Measurements from ENCODE around the gene MC1R. TPM values are rescaled to one million over a fixed set of nuclear protein-coding genes. Genes with fewer than 3 reads are reported as not detected.

Gene MC1R
- total RNA-seq, 2 donors from 2014 or later, result 3.4 to 4.8 TPM

DNA sequence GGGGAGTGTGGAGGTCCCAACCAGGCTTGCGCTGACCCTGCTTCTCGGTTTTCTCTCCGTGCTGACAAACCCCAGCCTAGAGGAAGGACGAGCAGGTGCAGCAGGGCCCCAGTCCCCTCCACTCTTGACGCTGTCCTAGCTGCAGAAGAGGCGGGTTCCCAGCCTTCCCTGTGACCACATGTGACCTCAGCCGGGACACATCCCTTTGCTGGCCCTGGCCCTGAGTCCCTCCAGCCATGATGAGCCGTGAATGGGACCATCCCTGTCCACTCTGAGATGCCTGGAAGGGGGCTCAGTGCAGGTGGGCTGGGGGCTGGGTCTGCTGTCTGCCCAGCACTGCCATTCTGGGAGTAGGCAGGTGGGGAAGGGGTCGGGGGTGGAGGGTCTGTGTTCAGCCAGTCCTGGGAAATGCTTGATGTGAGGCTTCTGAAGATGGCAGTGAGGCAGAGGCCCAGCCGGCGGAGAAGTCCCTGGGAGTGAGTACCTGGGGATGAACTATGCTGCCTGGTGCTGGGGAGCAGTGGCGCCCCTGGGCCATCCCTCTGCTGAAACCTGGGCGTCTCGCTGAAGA is 2.6 kb downstream of the MC1R start:
- Mint-ChIP-seq H3K27ac (no peak overlapping the region), H3K36me3 (ENCODE audit: low read depth) (no peaks in the 10 kb centered on the region), H3K4me3 (peak overlapping the region; percentile 79), H3K27me3 (ENCODE audit: insufficient read depth) (peaks cover 37% of the 10 kb centered on the region), H3K9me3 (no peaks in the 10 kb centered on the region), H3K4me1 (peaks cover 14% of the 10 kb centered on the region)
- Histone ChIP-seq H3K27ac (ENCODE audit: low read depth, low read length) (peak overlapping the region; percentile 93), H3K9ac (ENCODE audit: extremely low read depth, low read length, poor library complexity, severe bottlenecking) (no peak overlapping the region), H3K27me3 (ENCODE audit: control insufficient read depth, insufficient read depth, low read length, poor library complexity, severe bottlenecking) (no peaks in the 10 kb centered on the region), H3K36me3 (ENCODE audit: control insufficient read depth, insufficient read depth, low read length) (no peaks in the 10 kb centered on the region), H3K4me1 (ENCODE audit: control insufficient read depth, insufficient read depth, low read length) (no peaks in the 10 kb centered on the region), H3K9me3 (ENCODE audit: control insufficient read depth, low read length) (no peaks in the 10 kb centered on the region), H3K4me3 (ENCODE audit: low read length) (peak overlapping the region; percentile 88)
- peak; percentile 72 for DNase-seq
- WGBS, 2 experiments (ENCODE audit: insufficient coverage in 1 of 2, insufficient read length in 1 of 2), result 50 to 64% methylated on average over 12 to 14 of the region's 14 CpGs
- TF ChIP-seq, protein P1, sequence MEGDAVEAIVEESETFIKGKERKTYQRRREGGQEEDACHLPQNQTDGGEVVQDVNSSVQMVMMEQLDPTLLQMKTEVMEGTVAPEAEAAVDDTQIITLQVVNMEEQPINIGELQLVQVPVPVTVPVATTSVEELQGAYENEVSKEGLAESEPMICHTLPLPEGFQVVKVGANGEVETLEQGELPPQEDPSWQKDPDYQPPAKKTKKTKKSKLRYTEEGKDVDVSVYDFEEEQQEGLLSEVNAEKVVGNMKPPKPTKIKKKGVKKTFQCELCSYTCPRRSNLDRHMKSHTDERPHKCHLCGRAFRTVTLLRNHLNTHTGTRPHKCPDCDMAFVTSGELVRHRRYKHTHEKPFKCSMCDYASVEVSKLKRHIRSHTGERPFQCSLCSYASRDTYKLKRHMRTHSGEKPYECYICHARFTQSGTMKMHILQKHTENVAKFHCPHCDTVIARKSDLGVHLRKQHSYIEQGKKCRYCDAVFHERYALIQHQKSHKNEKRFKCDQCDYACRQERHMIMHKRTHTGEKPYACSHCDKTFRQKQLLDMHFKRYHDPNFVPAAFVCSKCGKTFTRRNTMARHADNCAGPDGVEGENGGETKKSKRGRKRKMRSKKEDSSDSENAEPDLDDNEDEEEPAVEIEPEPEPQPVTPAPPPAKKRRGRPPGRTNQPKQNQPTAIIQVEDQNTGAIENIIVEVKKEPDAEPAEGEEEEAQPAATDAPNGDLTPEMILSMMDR (conservative IDR thresholded peaks at IDR 0.05), result no peak

DNA sequence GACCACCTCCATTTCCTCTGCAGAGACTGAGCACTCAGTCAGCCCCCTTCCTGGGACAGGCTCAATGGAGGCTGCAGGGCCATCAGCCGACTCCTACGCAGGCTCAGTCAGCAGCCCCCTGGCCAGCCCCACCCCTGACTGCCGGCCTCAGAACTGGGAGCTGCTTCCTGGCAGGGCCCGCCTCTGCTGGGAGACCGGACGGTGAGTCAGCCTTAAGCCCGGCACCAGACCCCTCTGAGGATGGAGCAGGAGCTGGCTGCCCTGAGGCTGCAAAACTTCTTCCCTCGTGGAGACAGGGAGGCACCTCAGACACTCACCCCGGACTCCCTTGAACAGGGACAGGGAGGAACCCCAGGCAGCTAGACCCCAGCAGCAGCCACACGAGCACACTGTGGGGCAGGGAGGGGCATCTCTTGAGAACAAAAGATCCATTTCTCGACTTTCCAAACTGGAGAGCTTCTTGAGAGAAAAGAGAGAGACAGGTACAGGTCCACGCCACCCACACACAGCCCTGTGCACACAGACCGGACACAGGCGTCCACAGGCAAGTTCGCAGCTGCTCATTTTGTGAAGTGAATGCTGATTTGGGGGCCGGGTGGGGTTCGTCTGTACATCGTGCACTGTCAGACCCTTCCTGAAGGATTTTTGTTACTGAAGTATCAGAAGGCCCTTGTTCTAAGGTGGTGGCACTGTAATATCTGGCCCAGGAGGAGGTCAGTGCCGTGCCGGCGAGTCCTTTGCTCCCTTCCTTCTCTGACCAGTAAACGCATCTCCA is 3.2 kb downstream of the MC1R start:
- peak; percentile 89 for DNase-seq
- H3K27me3 ChIP-seq (ENCODE audit: control insufficient read depth, insufficient read depth, low read length, poor library complexity, severe bottlenecking), result no peaks in the 10 kb centered on the region
- 9% methylated on average over 10 to 22 of the region's 22 CpGs for WGBS, 2 experiments (ENCODE audit: insufficient coverage in 1 of 2, insufficient read length in 1 of 2)
- Mint-ChIP-seq H3K27me3 (ENCODE audit: insufficient read depth) (peaks cover 37% of the 10 kb centered on the region), H3K9me3 (no peaks in the 10 kb centered on the region), H3K36me3 (ENCODE audit: low read depth) (no peaks in the 10 kb centered on the region), H3K4me3 (peak overlapping the region; percentile 79), H3K27ac (peak overlapping the region; percentile 92), H3K4me1 (peaks cover 14% of the 10 kb centered on the region)
- no peaks in the 10 kb centered on the region for H3K36me3 ChIP-seq (ENCODE audit: control insufficient read depth, insufficient read depth, low read length)
- no peaks in the 10 kb centered on the region for H3K4me1 ChIP-seq (ENCODE audit: control insufficient read depth, insufficient read depth, low read length)
- TF ChIP-seq, protein P1 (conservative IDR thresholded peaks at IDR 0.05), result no peak
- H3K9ac ChIP-seq (ENCODE audit: extremely low read depth, low read length, poor library complexity, severe bottlenecking), result peak overlapping the region; percentile 66
- peak overlapping the region; percentile 93 for H3K27ac ChIP-seq (ENCODE audit: low read depth, low read length)
- H3K9me3 ChIP-seq (ENCODE audit: control insufficient read depth, low read length), result no peaks in the 10 kb centered on the region
- peak overlapping the region; percentile 88 for H3K4me3 ChIP-seq (ENCODE audit: low read length)

DNA sequence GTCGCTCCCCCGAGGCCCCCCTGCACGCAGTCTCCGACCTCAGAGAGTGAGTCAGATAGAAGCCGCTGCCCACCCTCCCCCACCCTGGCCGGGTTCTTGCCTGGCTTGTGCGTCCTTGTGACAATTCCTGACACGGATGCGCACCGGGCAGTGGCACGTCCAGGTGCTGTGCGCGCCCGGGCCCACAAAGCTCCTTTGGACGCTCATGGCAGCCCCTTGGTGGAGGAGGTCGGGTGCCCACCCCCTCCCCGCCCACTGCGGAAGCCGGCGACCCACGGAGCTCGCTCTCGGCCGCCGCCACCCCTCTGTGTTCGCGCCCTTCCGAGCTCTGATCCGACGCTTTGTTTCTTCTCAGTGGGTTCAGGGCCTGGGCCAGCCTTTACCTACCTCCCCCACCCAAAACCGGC is 3.8 kb downstream of the MC1R start:
- Mint-ChIP-seq H3K36me3 (ENCODE audit: low read depth) (peaks cover 1% of the 10 kb centered on the region), H3K4me1 (peaks cover 14% of the 10 kb centered on the region), H3K9me3 (no peaks in the 10 kb centered on the region), H3K4me3 (peak overlapping the region; percentile 79), H3K27ac (peak overlapping the region; percentile 94), H3K27me3 (ENCODE audit: insufficient read depth) (peaks cover 37% of the 10 kb centered on the region)
- peak; percentile 92 for DNase-seq
- Histone ChIP-seq H3K4me3 (ENCODE audit: low read length) (peak overlapping the region; percentile 88), H3K9ac (ENCODE audit: extremely low read depth, low read length, poor library complexity, severe bottlenecking) (peak overlapping the region; percentile 66), H3K27ac (ENCODE audit: low read depth, low read length) (peak overlapping the region; percentile 93), H3K36me3 (ENCODE audit: control insufficient read depth, insufficient read depth, low read length) (peaks cover 2% of the 10 kb centered on the region), H3K9me3 (ENCODE audit: control insufficient read depth, low read length) (no peaks in the 10 kb centered on the region), H3K27me3 (ENCODE audit: control insufficient read depth, insufficient read depth, low read length, poor library complexity, severe bottlenecking) (no peaks in the 10 kb centered on the region), H3K4me1 (ENCODE audit: control insufficient read depth, insufficient read depth, low read length) (no peaks in the 10 kb centered on the region)
- WGBS, 2 experiments (ENCODE audit: insufficient coverage in 1 of 2, insufficient read length in 1 of 2), result 0% methylated on average over 15 to 31 of the region's 31 CpGs
- TF ChIP-seq, protein P1 (conservative IDR thresholded peaks at IDR 0.05), result no peak

Data from endodermal cell (in vitro differentiated cells).